T47D (cell line): ENCODE measurements around the gene SHISA5.
A peak's percentile ranks its signal among the peaks of the same experiment; 100 is the strongest.
"Not testable (repeated sequence)": the region's sequence is repeated elsewhere in the genome, so short reads cannot be mapped to it uniquely, and the experiment has no call there.

Experiments
- DNase-seq, 2 experiments: peaks; one replicate each; pipeline versions ENCODE4 v3.0.0 to v3.0.0-alpha.2; 2011 to 2012; ENCODE audit warnings: low read depth in 1 of 2, low spot score in 1 of 2
- JUND ChIP-seq: IDR thresholded peaks from 2 replicates; pipeline ENCODE4 v1.6.1; 2012; ENCODE audit warnings: low read depth
- in situ Hi-C: cut with HindIII; loops from 2 replicates; pipeline ENCODE4 v1.10.0; 2016; ENCODE audit warnings: low sequenced_read_pairs, low pct_unique_long_range_greater_than_20kb

The SHISA5 gene

GRCh38 chr3:48469046-48469915 lies 34.7 kb downstream of the SHISA5 start:
- no peak for TF ChIP-seq JUND
- DNase-seq = no peak
- in situ Hi-C loops = no loop called here

GRCh38 chr3:48468329-48468731 lies 35.6 kb downstream of the SHISA5 start:
- no peak for DNase-seq
- in situ Hi-C loops = no loop called here
- TF ChIP-seq JUND = no peak

GRCh38 chr3:48467473-48468267 lies 36.3 kb downstream of the SHISA5 start:
- no peak for TF ChIP-seq JUND
- in situ Hi-C loops = no loop called here
- no peak for DNase-seq

GRCh38 chr3:48467110-48467454 lies 36.9 kb downstream of the SHISA5 start:
- DNase-seq = no peak
- in situ Hi-C loops = no loop called here
- TF ChIP-seq JUND = no peak

GRCh38 chr3:48466386-48467109 lies 37.4 kb downstream of the SHISA5 start:
- in situ Hi-C loops = no loop called here
- TF ChIP-seq JUND = no peak

GRCh38 chr3:48465531-48466378 lies 38.2 kb downstream of the SHISA5 start:
- peak; percentile 87 to 96 for DNase-seq
- TF ChIP-seq JUND = no peak
- in situ Hi-C loops = no loop called here

More at GRCh38 chr3:48466386-48467109, 37.4 kb downstream of the SHISA5 start:
- no peak for DNase-seq

- no peak for TF ChIP-seq JUND
- in situ Hi-C loops = no loop called here
Measured at GRCh38 chr3:48465237-48465530, 38.8 kb downstream of the SHISA5 start.

GRCh38 chr3:48464713-48465221 lies 39.2 kb downstream of the SHISA5 start:
- DNase-seq = no peak
- in situ Hi-C loops = no loop called here
- TF ChIP-seq JUND = no peak

More at GRCh38 chr3:48465237-48465530, 38.8 kb downstream of the SHISA5 start:
- no peak for DNase-seq

GRCh38 chr3:48463703-48464102 lies 40.3 kb downstream of the SHISA5 start:
- in situ Hi-C loops = no loop called here
- no peak for DNase-seq
- TF ChIP-seq JUND = no peak

GRCh38 chr3:48461767-48462166 lies 42.2 kb downstream of the SHISA5 start:
- DNase-seq = not testable (repeated sequence)

GRCh38 chr3:48460517-48460902 lies 43.5 kb downstream of the SHISA5 start:
- TF ChIP-seq JUND = no peak
- DNase-seq = no peak
- in situ Hi-C loops = no loop called here

More at GRCh38 chr3:48461767-48462166, 42.2 kb downstream of the SHISA5 start:
- in situ Hi-C loops = not testable (repeated sequence)
